Parathyroid adenoma (tissue), 2 donors: ENCODE results near the gene PRCC.

Experiments used
- H2AFZ ChIP-seq: fragments of 300-600 bp; sonication (generic); one replicate; pipeline ENCODE4 v1.7.0; 2017; ENCODE audit warnings: antibody characterized with exemption, mild to moderate bottlenecking
- H3K27ac ChIP-seq: fragments of 300-600 bp; sonication (generic); one replicate; pipeline ENCODE4 v1.7.0; 2017
- H3K27me3 ChIP-seq: fragments of 300-600 bp; sonication (generic); one replicate; pipeline ENCODE4 v1.7.0; 2017; ENCODE audit warnings: low read length; ENCODE audit not compliant: control insufficient read depth, insufficient read depth
- H3K36me3 ChIP-seq: fragments of 300-600 bp; sonication (generic); one replicate; pipeline ENCODE4 v1.7.0; 2017; ENCODE audit warnings: low read length; ENCODE audit not compliant: control insufficient read depth, insufficient read depth
- H3K4me1 ChIP-seq: fragments of 300-600 bp; sonication (generic); one replicate; pipeline ENCODE4 v1.7.0; 2017; ENCODE audit warnings: control low read depth
- H3K4me2 ChIP-seq: fragments of 300-600 bp; sonication (generic); one replicate; pipeline ENCODE4 v1.7.0; 2017; ENCODE audit warnings: low read length
- H3K4me3 ChIP-seq: fragments of 300-600 bp; sonication (generic); one replicate; pipeline ENCODE4 v1.7.0; 2017; ENCODE audit warnings: low read depth, low read length
- H3K79me2 ChIP-seq: fragments of 300-600 bp; sonication (generic); one replicate; pipeline ENCODE4 v1.7.0; 2017; ENCODE audit warnings: control low read depth
- H3K9ac ChIP-seq: fragments of 300-600 bp; sonication (generic); one replicate; pipeline ENCODE4 v1.7.0; 2017; ENCODE audit warnings: mild to moderate bottlenecking
- H3K9me3 ChIP-seq: fragments of 300-600 bp; sonication (generic); one replicate; pipeline ENCODE4 v1.7.0; 2017; ENCODE audit warnings: low read length; ENCODE audit not compliant: control insufficient read depth
- CTCF ChIP-seq: fragments of 300-600 bp; sonication (generic); IDR thresholded peaks from one replicate; pipeline ENCODE4 v1.7.0; 2017; ENCODE audit warnings: antibody characterized with exemption, mild to moderate bottlenecking
- donor health status: primary hyperparathyroidism.

PRCC gene

GRCh38 chr1:156836041-156836654 lies 68.8 kb downstream of the PRCC start:
- TF ChIP-seq CTCF: no peak
- H3K36me3 ChIP-seq: no peaks in the 10 kb centered on the region
- no peak overlapping the region for H3K4me2 ChIP-seq
- no peak overlapping the region for H2AFZ ChIP-seq
- no peak overlapping the region for H3K27ac ChIP-seq
- H3K9me3 ChIP-seq: no peaks in the 10 kb centered on the region
- no peak overlapping the region for H3K9ac ChIP-seq
- no peaks in the 10 kb centered on the region for H3K27me3 ChIP-seq
- no peaks in the 10 kb centered on the region for H3K4me1 ChIP-seq
- H3K4me3 ChIP-seq: no peak overlapping the region
- H3K79me2 ChIP-seq: no peaks in the 10 kb centered on the region

GRCh38 chr1:156836892-156837291 lies 69.6 kb downstream of the PRCC start:
- Histone ChIP-seq H3K4me1 (no peaks in the 10 kb centered on the region), H3K36me3 (no peaks in the 10 kb centered on the region), H3K9me3 (no peaks in the 10 kb centered on the region), H3K4me2 (no peak overlapping the region), H3K4me3 (no peak overlapping the region), H3K79me2 (no peaks in the 10 kb centered on the region), H3K27ac (no peak overlapping the region), H3K9ac (no peak overlapping the region), H3K27me3 (no peaks in the 10 kb centered on the region), H2AFZ (no peak overlapping the region)
- no peak for TF ChIP-seq CTCF

- no peaks in the 10 kb centered on the region for H3K4me1 ChIP-seq
- no peaks in the 10 kb centered on the region for H3K79me2 ChIP-seq
- no peak overlapping the region for H3K27ac ChIP-seq
- no peak overlapping the region for H3K4me2 ChIP-seq
- H3K27me3 ChIP-seq: no peaks in the 10 kb centered on the region
- H3K4me3 ChIP-seq: no peak overlapping the region
- H3K36me3 ChIP-seq: no peaks in the 10 kb centered on the region
- TF ChIP-seq CTCF: peak; percentile 78
- no peak overlapping the region for H2AFZ ChIP-seq
- no peak overlapping the region for H3K9ac ChIP-seq
- H3K9me3 ChIP-seq: no peaks in the 10 kb centered on the region
These were observed 71.6 kb downstream of the PRCC start for GRCh38 chr1:156838972-156839371.

- Histone ChIP-seq H3K9ac (no peak overlapping the region), H3K27ac (no peak overlapping the region), H3K4me3 (no peak overlapping the region), H3K79me2 (no peaks in the 10 kb centered on the region), H3K4me2 (no peak overlapping the region), H2AFZ (no peak overlapping the region), H3K4me1 (no peaks in the 10 kb centered on the region), H3K9me3 (no peaks in the 10 kb centered on the region), H3K36me3 (no peaks in the 10 kb centered on the region), H3K27me3 (no peaks in the 10 kb centered on the region)
- no peak for TF ChIP-seq CTCF
These were observed 72.2 kb downstream of the PRCC start for GRCh38 chr1:156839426-156840109.
